ENCODE measurements around the gene GCNA. TPM values are rescaled to one million over a fixed set of nuclear protein-coding genes. Genes with fewer than 3 reads are reported as not detected.
"Not testable (repeated sequence)": the region's sequence is repeated elsewhere in the genome, so short reads cannot be mapped to it uniquely, and the experiment has no call there.

Gene GCNA
- polyA plus RNA-seq, 1 donor (not counting 4 experiments of a cell fraction or from before 2014, with no cell fraction given), result 1.2 TPM

DNA sequence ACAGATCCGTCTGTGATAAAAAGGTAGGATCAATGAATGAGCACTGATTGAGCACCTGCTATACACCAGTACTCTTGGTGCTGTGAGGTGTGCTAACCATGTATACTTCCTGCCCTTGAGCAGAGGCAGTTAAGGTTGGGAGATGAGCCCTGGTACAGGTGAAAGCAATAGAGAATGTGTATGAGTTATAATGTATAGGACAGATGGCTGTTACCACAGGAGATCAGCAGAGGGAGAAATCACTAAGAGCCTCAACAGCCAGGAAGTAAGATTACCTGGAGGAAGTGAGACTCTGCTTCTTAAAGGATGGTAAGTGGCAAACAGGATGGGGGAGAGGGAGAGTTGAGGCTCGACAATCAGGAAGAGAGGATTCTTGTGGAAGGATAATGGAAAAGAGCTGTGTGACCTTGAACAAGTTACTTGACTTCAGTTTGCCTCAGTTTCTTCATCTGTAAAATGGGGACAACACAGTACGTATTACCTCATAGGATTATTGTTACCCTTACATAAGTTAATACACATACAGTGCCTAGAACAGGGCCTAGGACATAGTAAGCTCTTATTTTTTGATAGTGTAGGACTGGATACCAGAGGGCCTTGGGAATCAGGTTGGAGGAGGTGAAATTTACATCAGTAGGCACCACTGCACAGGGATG is 31.0 kb downstream of the GCNA start:
- Histone ChIP-seq H3K9me3 (ENCODE audit: control insufficient read depth, low read depth, low read length) (no peaks in the 10 kb centered on the region), H3K27me3 (ENCODE audit: control insufficient read depth, extremely low read depth, insufficient read depth, low read length) (no peaks in the 10 kb centered on the region), H3K4me2 (ENCODE audit: control insufficient read depth, extremely low read depth, insufficient read depth, low read depth, low read length) (no peak overlapping the region), H3K9me1 (ENCODE audit: control insufficient read depth, extremely low read depth, insufficient read depth, low read length) (no peaks in the 10 kb centered on the region), H3K4me3 (ENCODE audit: control insufficient read depth in 2 of 3, extremely low read depth in 1 of 3, insufficient read depth in 2 of 3, low read depth in 1 of 3, low read length in 3 of 3) (no peak overlapping the region), H3K36me3 (ENCODE audit: control insufficient read depth in 2 of 2, extremely low read depth in 1 of 2, insufficient read depth in 2 of 2, low read length in 2 of 2) (peaks cover 6 to 13% of the 10 kb centered on the region in 2 experiments), H3K27ac (ENCODE audit: control insufficient read depth, insufficient read depth, low read length) (no peak overlapping the region), H3K4me1 (ENCODE audit: control insufficient read depth, extremely low read depth, insufficient read depth, low read length) (no peaks in the 10 kb centered on the region), H2AFZ (ENCODE audit: control insufficient read depth, low read length) (no peak overlapping the region), H3K9ac (ENCODE audit: control insufficient read depth, extremely low read depth, insufficient read depth, low read length) (no peak overlapping the region), H3K79me2 (ENCODE audit: control insufficient read depth, insufficient read depth, low read length) (no peaks in the 10 kb centered on the region), H4K20me1 (ENCODE audit: control insufficient read depth, extremely low read depth, insufficient read depth, low read length) (no peaks in the 10 kb centered on the region)
- FAIRE-seq (no peak), DNase-seq (ENCODE audit: low read depth, low spot score) (no peak)
- dilution Hi-C loops (cut with MboI; ENCODE audit: extremely low pct_ligation_motif_present, low sequenced_read_pairs), result no loop called here
- TF ChIP-seq CTCF (optimal IDR thresholded peaks at IDR 0.05 in 1 of 3, IDR thresholded peaks at IDR 0.05 in 1 of 3, conservative IDR thresholded peaks at IDR 0.05 in 1 of 3; ENCODE audit: extremely low read depth in 1 of 3, insufficient read depth in 2 of 3, low read length in 3 of 3), result no peak
- no peak for TF ChIP-seq EZH2 (IDR thresholded peaks at IDR 0.05; ENCODE audit: low read length)

- H3K36me3 ChIP-seq (ENCODE audit: control insufficient read depth in 2 of 2, extremely low read depth in 1 of 2, insufficient read depth in 2 of 2, low read length in 2 of 2), result not testable (repeated sequence)
Observed at GRCh38 chrX:71611736-71612135, 33.5 kb downstream of the GCNA start.

DNA sequence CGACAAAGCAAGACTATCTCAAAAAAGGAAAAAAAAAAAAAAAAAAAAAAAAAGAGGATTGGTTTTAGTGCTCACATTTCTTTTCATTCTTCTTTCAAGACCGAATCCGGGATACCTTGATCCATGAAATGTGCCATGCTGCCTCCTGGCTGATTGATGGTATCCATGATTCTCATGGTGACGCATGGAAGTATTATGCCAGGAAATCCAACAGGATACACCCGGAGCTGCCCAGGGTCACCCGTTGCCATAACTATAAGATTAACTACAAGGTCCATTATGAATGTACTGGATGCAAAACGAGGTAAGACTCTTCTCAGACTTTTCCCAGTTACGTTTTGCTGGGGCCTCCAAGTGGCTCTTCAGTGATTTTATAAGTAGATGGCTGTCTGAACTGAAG is 34.0 kb downstream of the GCNA start:
- peaks cover 3 to 8% of the 10 kb centered on the region in 2 experiments for H3K36me3 ChIP-seq (ENCODE audit: control insufficient read depth in 2 of 2, extremely low read depth in 1 of 2, insufficient read depth in 2 of 2, low read length in 2 of 2)
- H3K79me2 ChIP-seq (ENCODE audit: control insufficient read depth, insufficient read depth, low read length), result no peaks in the 10 kb centered on the region
- no peak overlapping the region for H3K4me3 ChIP-seq (ENCODE audit: control insufficient read depth in 2 of 3, extremely low read depth in 1 of 3, insufficient read depth in 2 of 3, low read depth in 1 of 3, low read length in 3 of 3)
- TF ChIP-seq EZH2 (IDR thresholded peaks at IDR 0.05; ENCODE audit: low read length), result no peak
- no peak for TF ChIP-seq CTCF (optimal IDR thresholded peaks at IDR 0.05 in 1 of 3, IDR thresholded peaks at IDR 0.05 in 1 of 3, conservative IDR thresholded peaks at IDR 0.05 in 1 of 3; ENCODE audit: extremely low read depth in 1 of 3, insufficient read depth in 2 of 3, low read length in 3 of 3)
- no peak overlapping the region for H3K27ac ChIP-seq (ENCODE audit: control insufficient read depth, insufficient read depth, low read length)
- no peak for FAIRE-seq
- dilution Hi-C loops (cut with MboI; ENCODE audit: extremely low pct_ligation_motif_present, low sequenced_read_pairs), result no loop called here
- no peaks in the 10 kb centered on the region for H3K9me3 ChIP-seq (ENCODE audit: control insufficient read depth, low read depth, low read length)
- H3K4me2 ChIP-seq (ENCODE audit: control insufficient read depth, extremely low read depth, insufficient read depth, low read depth, low read length), result no peak overlapping the region
- H3K9me1 ChIP-seq (ENCODE audit: control insufficient read depth, extremely low read depth, insufficient read depth, low read length), result no peaks in the 10 kb centered on the region
- H3K9ac ChIP-seq (ENCODE audit: control insufficient read depth, extremely low read depth, insufficient read depth, low read length), result no peak overlapping the region
- H4K20me1 ChIP-seq (ENCODE audit: control insufficient read depth, extremely low read depth, insufficient read depth, low read length), result no peaks in the 10 kb centered on the region
- H3K4me1 ChIP-seq (ENCODE audit: control insufficient read depth, extremely low read depth, insufficient read depth, low read length), result no peaks in the 10 kb centered on the region
- no peak for DNase-seq (ENCODE audit: low read depth, low spot score)
- no peaks in the 10 kb centered on the region for H3K27me3 ChIP-seq (ENCODE audit: control insufficient read depth, extremely low read depth, insufficient read depth, low read length)
- H2AFZ ChIP-seq (ENCODE audit: control insufficient read depth, low read length), result no peak overlapping the region

More at GRCh38 chrX:71611736-71612135, 33.5 kb downstream of the GCNA start:
- H4K20me1 ChIP-seq (ENCODE audit: control insufficient read depth, extremely low read depth, insufficient read depth, low read length); H3K27ac ChIP-seq (ENCODE audit: control insufficient read depth, insufficient read depth, low read length); dilution Hi-C loops (cut with MboI; ENCODE audit: extremely low pct_ligation_motif_present, low sequenced_read_pairs); H3K4me2 ChIP-seq (ENCODE audit: control insufficient read depth, extremely low read depth, insufficient read depth, low read depth, low read length); H3K4me1 ChIP-seq (ENCODE audit: control insufficient read depth, extremely low read depth, insufficient read depth, low read length); H3K79me2 ChIP-seq (ENCODE audit: control insufficient read depth, insufficient read depth, low read length); H3K4me3 ChIP-seq (ENCODE audit: control insufficient read depth in 2 of 3, extremely low read depth in 1 of 3, insufficient read depth in 2 of 3, low read depth in 1 of 3, low read length in 3 of 3); H2AFZ ChIP-seq (ENCODE audit: control insufficient read depth, low read length); H3K9me1 ChIP-seq (ENCODE audit: control insufficient read depth, extremely low read depth, insufficient read depth, low read length); DNase-seq (ENCODE audit: low read depth, low spot score); H3K27me3 ChIP-seq (ENCODE audit: control insufficient read depth, extremely low read depth, insufficient read depth, low read length); H3K9ac ChIP-seq (ENCODE audit: control insufficient read depth, extremely low read depth, insufficient read depth, low read length); H3K9me3 ChIP-seq (ENCODE audit: control insufficient read depth, low read depth, low read length); FAIRE-seq: not testable (repeated sequence)

All from keratinocyte (primary cell).